Suprapubic skin (tissue), 3 donors: ENCODE measurements around the gene SHROOM3.

ENCODE experiments used
- CTCF ChIP-seq, 2 donors: fragments of 200-600 bp in 1 of 2; fragments of 450-650 bp in 1 of 2; sonication (generic) in 1 of 2; IDR thresholded peaks; one replicate each; pipeline ENCODE4 v1.5.1; 2016 to 2019; ENCODE audit warnings: antibody characterized with exemption in 2 of 2, mild to moderate bottlenecking in 1 of 2, moderate library complexity in 1 of 2
- POLR2AphosphoS5 ChIP-seq, 3 donors: sonication (generic); formaldehyde crosslinking; IDR thresholded peaks; one replicate each; pipeline ENCODE4 v1.6.1; 2017; ENCODE audit warnings: antibody characterized with exemption in 3 of 3

GRCh38 chr4:76708971-76709771 is 274.1 kb downstream of the SHROOM3 start:
- no peak for TF ChIP-seq POLR2AphosphoS5 (IDR thresholded peaks at IDR 0.05)
- TF ChIP-seq CTCF (IDR thresholded peaks at IDR 0.05) = no peak
